GM12801 (cell line): Measurements from ENCODE around the gene HDAC4.

Source experiments
- TF ChIP-seq, protein P1 (sequence below): IDR thresholded peaks from one replicate; pipeline ENCODE4 v1.5.1; 2011; ENCODE audit warnings: control low read depth; ENCODE audit not compliant: insufficient read length; ENCODE audit errors: extremely low read depth

Gene HDAC4

DNA sequence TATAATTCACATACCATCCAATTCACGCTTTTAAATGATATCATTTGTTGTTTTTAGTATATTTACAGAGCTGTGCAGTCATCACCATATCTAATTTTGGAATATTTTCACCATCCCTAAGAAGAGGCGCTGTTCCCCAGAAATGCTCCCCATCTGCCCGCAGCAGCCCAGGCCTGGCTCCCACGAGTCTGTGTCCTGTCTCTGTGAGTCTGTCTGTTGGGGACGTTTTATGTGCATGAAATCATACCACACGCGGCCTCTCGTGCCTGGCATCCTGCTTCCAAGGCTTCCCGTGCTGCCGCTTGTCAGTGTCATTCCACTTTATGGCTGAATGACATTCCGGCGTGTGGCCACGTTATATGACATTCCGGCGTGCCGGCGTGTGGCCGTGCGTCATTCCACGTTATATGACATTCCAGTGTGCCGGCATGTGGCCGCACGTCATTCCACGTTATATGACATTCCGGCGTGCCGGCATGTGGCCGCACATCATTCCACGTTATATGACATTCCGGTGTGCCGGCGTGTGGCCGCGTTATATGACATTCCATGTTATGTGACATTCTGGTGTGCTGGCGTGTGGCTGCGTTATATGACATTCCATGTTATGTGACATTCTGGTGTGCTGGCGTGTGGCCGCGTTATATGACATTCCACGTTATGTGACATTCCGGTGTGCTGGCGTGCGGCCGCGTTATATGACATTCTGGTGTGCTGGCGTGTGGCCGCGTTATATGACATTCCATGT, 276.5 kb downstream of the HDAC4 start:
- TF ChIP-seq, protein P1, sequence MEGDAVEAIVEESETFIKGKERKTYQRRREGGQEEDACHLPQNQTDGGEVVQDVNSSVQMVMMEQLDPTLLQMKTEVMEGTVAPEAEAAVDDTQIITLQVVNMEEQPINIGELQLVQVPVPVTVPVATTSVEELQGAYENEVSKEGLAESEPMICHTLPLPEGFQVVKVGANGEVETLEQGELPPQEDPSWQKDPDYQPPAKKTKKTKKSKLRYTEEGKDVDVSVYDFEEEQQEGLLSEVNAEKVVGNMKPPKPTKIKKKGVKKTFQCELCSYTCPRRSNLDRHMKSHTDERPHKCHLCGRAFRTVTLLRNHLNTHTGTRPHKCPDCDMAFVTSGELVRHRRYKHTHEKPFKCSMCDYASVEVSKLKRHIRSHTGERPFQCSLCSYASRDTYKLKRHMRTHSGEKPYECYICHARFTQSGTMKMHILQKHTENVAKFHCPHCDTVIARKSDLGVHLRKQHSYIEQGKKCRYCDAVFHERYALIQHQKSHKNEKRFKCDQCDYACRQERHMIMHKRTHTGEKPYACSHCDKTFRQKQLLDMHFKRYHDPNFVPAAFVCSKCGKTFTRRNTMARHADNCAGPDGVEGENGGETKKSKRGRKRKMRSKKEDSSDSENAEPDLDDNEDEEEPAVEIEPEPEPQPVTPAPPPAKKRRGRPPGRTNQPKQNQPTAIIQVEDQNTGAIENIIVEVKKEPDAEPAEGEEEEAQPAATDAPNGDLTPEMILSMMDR, result no peak

DNA sequence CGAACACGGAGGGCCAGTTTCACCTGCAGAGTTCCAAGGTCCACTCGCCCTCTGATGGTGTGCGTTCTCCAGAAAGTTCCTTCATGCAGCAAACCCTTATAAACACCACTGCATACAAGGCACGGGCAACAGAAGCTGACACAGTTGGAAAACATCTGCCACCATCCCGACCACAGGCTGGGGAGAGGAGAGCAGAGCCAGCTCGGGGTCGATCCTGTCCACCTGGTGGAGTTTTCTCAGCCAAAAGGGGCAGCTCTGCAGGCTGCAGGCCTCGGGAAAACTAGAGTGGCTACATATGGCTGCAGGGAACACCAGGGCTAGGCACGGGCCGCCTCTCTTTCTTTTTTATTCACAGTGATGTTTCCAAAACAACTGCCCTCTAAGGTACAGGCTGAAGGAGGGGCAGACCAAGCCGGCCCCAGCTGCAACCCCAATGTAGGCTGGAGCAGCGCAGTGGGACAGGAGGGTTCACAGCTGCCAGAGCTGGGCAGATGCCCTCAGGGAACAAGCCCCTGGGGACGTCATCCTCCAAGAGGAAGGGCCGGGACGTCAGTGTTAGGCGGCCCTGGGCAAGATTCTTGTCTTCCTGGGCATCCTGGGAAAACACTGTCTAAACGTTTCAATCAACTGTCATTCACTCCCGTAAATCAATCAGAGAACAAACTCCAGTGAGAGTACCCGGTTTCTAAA, 278.3 kb downstream of the HDAC4 start:
- TF ChIP-seq, protein P1, result no peak

DNA sequence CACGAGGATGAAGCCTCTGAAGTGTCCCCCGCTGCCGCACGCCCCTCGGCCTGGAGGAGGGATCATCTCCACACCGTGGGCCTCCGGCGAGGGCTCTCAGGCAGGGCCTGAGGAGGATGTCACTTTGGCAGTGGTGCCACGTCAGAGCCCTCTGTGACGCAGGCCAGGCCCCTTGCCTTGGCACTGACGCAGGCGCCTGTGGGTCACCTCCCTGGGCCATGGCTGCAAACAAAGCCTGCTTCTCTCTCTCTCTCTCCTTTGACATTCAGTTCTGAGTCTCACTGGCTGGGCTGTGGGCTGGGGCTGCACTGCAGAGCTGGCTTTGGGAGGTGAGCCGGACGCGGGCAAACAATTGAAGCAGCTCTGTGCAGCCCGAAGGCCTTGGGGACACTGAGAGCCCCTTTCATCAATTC, 279.2 kb downstream of the HDAC4 start:
- TF ChIP-seq, protein P1, result no peak

DNA sequence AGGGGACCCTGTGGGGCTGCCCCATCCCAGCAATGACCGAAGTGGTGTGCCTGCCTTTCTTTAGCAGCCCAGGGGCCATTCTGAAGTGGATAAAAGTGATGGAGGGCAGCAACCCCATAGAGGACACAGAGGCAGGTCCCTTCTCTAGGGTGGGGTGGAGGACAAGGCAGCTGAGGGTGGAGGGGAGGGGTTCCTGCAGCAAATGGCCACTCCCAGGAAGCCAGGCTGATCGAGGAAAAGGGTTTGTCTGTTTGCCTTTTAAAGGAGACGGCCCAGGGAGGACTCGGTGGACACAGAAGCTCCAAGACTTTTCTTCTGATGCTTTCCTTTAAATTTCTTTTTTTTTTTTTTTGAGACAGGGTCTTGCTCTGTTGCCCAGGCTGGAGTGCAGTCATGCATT, 280.2 kb downstream of the HDAC4 start:
- TF ChIP-seq, protein P1, result no peak

DNA sequence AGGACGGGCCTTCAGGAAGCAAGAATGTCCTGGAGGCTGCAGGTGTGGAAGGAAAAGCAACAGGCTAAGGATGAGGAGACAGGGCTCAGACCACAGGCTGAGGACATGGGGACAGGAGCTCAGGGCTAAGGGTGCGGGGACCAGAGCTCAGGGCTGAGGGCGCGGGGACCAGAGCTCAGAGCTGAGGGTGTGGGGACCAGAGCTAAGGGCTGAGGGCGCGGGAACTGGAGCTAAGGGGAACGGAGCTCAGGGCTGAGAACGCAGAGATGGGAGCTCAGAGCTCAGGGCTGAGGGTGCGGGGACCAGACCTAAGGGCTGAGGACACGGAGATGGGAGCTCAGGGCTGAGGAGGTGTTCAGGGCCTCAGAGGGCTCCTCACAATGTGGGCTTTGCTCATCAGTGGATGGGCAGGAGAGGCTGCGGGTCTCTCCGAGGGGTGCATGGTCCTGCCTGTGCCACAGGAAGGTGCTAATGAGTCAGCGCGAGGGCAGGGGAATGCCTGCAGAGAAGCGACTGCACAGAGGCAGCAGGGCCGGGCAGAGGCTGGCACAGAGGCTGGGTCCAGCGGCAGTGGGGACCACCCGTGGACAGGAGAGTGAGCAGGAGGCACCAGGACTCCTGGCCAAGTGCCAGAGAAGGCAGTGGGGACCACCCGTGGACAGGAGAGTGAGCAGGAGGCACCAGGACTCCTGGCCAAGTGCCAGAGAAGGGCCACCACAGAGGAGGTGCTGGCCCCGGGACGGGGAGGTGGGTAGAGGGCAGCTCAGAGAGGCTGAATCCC, 281.3 kb downstream of the HDAC4 start:
- TF ChIP-seq, protein P1, result no peak

DNA sequence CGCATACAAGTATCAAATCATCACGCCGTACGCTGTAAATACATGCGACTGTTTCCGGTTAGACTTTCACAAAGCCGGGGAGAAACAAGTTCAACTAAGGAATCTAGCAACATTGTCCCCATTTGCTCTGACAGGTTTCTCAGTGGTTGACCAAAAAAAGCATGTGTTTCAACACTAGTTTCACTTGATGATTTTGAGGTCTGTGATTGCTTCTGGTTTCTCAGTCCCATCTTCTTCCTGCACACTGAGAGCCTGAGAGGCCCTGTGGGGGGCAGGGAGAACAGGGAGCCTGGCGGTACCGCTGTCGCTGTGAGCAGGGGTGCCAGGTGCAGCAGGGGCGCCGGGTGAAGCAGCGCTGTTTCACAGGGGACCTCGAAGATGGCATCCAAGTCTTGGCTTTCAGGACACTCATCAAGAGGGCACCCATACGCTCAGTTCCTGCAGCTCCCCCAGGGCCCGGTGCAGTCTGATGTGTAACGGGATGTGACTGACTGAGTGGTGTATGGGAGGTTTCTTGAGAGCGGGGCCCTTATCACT, 282.1 kb downstream of the HDAC4 start:
- TF ChIP-seq, protein P1, result no peak

DNA sequence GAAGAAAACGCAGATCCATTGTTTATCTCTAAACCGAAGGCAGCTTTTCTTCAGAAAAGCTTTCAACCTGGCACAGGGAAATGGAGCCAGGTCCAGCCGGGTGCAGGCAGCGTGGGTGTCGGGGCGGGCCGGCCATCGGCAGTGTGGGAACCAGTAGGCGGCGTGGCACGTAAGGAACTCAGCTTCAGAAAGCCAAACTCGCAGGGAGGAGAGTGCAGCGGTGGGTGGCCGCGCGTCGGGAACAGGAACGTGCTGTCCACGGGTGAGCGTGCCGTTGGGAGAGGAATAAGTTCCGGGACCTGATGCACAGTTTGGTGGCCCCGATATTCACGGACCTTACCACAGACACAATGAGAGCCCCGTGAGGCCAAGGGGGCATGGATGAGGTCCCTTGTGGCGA, 282.6 kb downstream of the HDAC4 start:
- TF ChIP-seq, protein P1, result no peak
